RWPE2 (cell line): ENCODE results near the gene NHSL2.

Experiments
- ATAC-seq: fragments of 200-7000 bp; cut with Tn5 transposase; 3 replicates; pipeline ENCODE4 v1.9.1; 2021; ENCODE audit warnings: low read depth
- DNase-seq: peaks from one replicate; pipeline ENCODE4 v3.0.0-alpha.2; 2020; ENCODE audit warnings: low spot score
- H3K27ac ChIP-seq: fragments of 450-650 bp; 2 replicates; pipeline ENCODE4 v1.5.1; 2017; ENCODE audit warnings: mild to moderate bottlenecking; ENCODE audit not compliant: poor library complexity, severe bottlenecking
- H3K27me3 ChIP-seq: fragments of 250-450 bp; sonication (Bioruptor Pico); 2 replicates; pipeline ENCODE4 v1.5.1; 2021; ENCODE audit warnings: mild to moderate bottlenecking, moderate library complexity; ENCODE audit not compliant: insufficient read depth, poor library complexity, severe bottlenecking
- H3K36me3 ChIP-seq: fragments of 250-450 bp; sonication (Bioruptor Pico); 2 replicates; pipeline ENCODE4 v1.5.1; 2020; ENCODE audit warnings: low read depth, mild to moderate bottlenecking, moderate library complexity
- H3K4me1 ChIP-seq: fragments of 250-450 bp; sonication (Bioruptor Pico); 2 replicates; pipeline ENCODE4 v1.5.1; 2021; ENCODE audit warnings: mild to moderate bottlenecking, moderate library complexity; ENCODE audit not compliant: insufficient read depth, poor library complexity, severe bottlenecking
- H3K4me3 ChIP-seq: fragments of 250-450 bp; sonication (Bioruptor Pico); 2 replicates; pipeline ENCODE4 v1.5.1; 2021; ENCODE audit warnings: mild to moderate bottlenecking, moderate library complexity; ENCODE audit not compliant: severe bottlenecking
- H3K9me3 ChIP-seq: fragments of 250-450 bp; sonication (Bioruptor Pico); 2 replicates; pipeline ENCODE4 v1.5.1; 2021; ENCODE audit warnings: mild to moderate bottlenecking, moderate library complexity; ENCODE audit not compliant: severe bottlenecking
- TF ChIP-seq, protein P1 (sequence below): fragments of 450-650 bp; IDR thresholded peaks from one replicate; pipeline ENCODE4 v1.5.1; 2017; ENCODE audit warnings: mild to moderate bottlenecking, moderate library complexity; ENCODE audit not compliant: poor library complexity, severe bottlenecking

The NHSL2 gene

DNA sequence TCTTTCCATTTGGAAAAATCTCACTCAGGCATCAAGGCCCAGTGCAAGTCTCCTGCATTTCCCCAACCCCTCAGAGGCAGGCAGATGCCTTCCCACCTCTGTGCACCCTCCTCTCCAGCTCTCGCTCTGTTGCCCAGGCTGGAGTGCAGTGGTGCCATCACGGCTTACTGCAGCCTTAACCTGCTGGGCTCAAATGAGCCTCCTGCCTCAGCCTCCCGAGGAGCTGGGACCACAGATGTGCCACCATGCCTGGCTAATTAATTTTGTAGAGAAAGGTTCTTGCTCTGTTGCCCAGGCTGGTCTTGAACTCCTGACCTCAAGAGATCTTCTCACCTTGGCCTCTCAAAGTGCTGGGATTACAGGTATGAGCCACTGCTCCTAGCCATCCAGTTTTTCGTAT, 95.8 kb downstream of the NHSL2 start:
- Histone ChIP-seq H3K4me1 (no peaks in the 10 kb centered on the region), H3K27me3 (no peaks in the 10 kb centered on the region), H3K4me3 (no peak overlapping the region), H3K9me3 (no peaks in the 10 kb centered on the region), H3K36me3 (no peaks in the 10 kb centered on the region), H3K27ac (no peak overlapping the region)
- TF ChIP-seq, protein P1, sequence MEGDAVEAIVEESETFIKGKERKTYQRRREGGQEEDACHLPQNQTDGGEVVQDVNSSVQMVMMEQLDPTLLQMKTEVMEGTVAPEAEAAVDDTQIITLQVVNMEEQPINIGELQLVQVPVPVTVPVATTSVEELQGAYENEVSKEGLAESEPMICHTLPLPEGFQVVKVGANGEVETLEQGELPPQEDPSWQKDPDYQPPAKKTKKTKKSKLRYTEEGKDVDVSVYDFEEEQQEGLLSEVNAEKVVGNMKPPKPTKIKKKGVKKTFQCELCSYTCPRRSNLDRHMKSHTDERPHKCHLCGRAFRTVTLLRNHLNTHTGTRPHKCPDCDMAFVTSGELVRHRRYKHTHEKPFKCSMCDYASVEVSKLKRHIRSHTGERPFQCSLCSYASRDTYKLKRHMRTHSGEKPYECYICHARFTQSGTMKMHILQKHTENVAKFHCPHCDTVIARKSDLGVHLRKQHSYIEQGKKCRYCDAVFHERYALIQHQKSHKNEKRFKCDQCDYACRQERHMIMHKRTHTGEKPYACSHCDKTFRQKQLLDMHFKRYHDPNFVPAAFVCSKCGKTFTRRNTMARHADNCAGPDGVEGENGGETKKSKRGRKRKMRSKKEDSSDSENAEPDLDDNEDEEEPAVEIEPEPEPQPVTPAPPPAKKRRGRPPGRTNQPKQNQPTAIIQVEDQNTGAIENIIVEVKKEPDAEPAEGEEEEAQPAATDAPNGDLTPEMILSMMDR, result no peak
- ATAC-seq (no peak), DNase-seq (no peak)

DNA sequence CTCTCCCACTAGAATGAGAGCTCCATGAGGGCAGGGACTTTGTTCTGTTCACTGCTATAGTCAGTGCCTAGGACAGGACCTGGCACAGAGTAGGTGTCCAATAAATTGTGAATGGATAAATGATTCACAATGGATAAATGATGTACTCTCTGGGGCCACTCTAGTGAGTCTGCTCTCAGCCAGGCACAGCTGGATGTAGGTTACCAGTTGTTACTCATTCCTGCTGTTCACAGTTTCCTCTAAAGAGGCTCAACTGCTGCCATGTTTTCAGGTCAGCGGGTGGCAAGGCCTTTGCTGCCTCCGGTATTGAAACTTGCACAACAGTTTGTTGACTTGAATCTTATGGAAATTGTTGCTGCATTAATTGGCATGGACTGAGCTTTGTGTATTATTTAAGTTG, 99.1 kb downstream of the NHSL2 start:
- no peaks in the 10 kb centered on the region for H3K36me3 ChIP-seq
- no peaks in the 10 kb centered on the region for H3K9me3 ChIP-seq
- H3K4me3 ChIP-seq, result no peak overlapping the region
- TF ChIP-seq, protein P1, result no peak
- H3K27me3 ChIP-seq, result no peaks in the 10 kb centered on the region
- H3K4me1 ChIP-seq, result no peaks in the 10 kb centered on the region
- DNase-seq, result no peak
- H3K27ac ChIP-seq, result no peak overlapping the region
- no peak for ATAC-seq

DNA sequence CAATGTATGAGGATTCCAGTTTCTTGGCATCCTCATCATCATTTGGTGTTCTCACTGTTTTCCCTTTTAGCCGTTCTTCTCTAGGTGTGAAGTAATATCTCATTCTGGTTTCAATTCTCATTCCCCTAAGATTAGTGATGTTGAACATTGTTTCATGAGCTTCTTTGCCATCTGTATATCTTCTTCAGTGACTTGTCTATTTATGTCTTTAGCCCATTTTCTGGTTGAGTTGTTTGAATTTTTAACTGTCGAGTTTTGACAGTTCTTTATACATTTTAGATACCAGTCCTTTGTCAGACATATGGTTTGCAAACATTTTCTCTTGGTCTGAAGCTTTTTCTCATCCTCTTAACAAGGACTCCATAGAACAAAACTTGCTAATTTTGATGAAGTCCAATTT, 101.1 kb downstream of the NHSL2 start:
- TF ChIP-seq, protein P1, result no peak
- DNase-seq (no peak), ATAC-seq (no peak)
- no peaks in the 10 kb centered on the region for H3K27me3 ChIP-seq
- no peaks in the 10 kb centered on the region for H3K4me1 ChIP-seq
- no peak overlapping the region for H3K27ac ChIP-seq
- no peaks in the 10 kb centered on the region for H3K36me3 ChIP-seq
- no peaks in the 10 kb centered on the region for H3K9me3 ChIP-seq
- no peak overlapping the region for H3K4me3 ChIP-seq

DNA sequence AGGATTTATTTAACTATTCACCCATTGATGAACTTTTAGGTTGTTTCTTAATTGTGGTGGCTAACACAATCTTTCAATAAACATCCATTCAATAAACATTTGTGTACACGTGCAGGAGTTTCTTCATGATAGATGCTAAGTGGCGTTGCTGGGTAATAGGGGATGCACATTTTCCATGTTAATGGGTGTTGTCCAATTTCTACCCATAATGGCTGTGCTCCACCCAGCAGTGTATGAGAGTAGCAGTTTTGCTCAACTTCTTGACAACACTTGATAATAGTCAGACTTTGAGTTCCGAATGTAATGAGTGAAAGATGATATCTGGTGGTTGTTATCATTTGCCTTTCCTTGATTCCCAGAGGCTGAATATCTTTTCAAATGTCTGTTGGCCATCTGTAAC, 104.7 kb downstream of the NHSL2 start:
- no peak for ATAC-seq
- Histone ChIP-seq H3K27me3 (no peaks in the 10 kb centered on the region), H3K9me3 (no peaks in the 10 kb centered on the region), H3K36me3 (no peaks in the 10 kb centered on the region), H3K27ac (no peak overlapping the region), H3K4me3 (no peak overlapping the region), H3K4me1 (no peaks in the 10 kb centered on the region)
- TF ChIP-seq, protein P1, result no peak
- no peak for DNase-seq

DNA sequence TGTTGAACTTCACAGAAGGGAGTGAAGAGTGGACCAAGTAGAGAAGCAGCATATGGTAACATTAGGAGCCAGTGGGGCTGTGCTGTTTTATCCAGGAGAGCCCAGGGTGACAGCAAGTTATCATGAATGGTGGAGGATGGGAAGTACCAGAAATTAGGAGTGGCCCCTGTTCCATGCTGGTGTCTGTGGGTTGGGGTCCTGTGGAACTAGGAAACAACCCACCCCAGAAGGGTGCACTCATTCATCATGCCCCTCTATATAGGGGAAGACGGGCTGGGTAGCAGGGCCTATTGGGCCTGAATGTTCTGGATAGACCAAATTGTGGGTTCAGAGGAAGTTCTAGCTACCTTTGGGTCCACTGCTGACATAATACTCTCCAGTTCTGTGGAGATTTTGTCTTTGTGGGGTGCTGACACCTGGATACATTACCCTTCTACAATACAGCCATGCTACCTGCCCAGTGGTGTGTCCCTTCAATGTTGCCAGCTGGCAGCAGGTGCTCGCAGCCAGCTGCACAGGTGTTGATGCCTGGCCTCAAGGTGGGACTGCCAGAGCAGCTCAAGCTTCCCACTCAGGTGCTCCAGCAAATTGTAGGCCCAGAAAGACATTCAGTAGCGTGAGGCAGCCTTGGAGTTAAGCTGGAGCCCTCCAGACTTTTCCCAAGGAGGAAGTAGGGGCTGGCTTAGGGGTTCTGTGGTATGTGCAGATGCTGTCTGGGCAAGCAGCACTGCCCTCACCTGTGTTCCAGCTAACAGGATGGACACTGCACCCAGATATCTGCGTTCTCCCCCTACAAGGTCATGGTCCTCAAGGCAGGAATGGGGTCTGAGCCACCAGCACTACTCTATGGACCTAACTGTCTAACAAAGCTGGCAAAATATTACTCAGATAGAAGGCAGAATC, 106.5 kb downstream of the NHSL2 start:
- DNase-seq (no peak), ATAC-seq (no peak)
- Histone ChIP-seq H3K27me3 (no peaks in the 10 kb centered on the region), H3K27ac (no peak overlapping the region), H3K4me1 (no peaks in the 10 kb centered on the region), H3K4me3 (no peak overlapping the region), H3K9me3 (no peaks in the 10 kb centered on the region), H3K36me3 (no peaks in the 10 kb centered on the region)
- TF ChIP-seq, protein P1, result no peak
